ENCODE measurements around the gene GMPS. TPM values are rescaled to one million over a fixed set of nuclear protein-coding genes. Genes with fewer than 3 reads are reported as not detected.
A peak's percentile ranks its signal among the peaks of the same experiment; 100 is the strongest.

GMPS gene
- total and polyA plus RNA-seq, 2 of the 13 experiments (the other 11 are each of a cell fraction or from before 2014, with no cell fraction given): 29.6 to 85.5 TPM

DNA sequence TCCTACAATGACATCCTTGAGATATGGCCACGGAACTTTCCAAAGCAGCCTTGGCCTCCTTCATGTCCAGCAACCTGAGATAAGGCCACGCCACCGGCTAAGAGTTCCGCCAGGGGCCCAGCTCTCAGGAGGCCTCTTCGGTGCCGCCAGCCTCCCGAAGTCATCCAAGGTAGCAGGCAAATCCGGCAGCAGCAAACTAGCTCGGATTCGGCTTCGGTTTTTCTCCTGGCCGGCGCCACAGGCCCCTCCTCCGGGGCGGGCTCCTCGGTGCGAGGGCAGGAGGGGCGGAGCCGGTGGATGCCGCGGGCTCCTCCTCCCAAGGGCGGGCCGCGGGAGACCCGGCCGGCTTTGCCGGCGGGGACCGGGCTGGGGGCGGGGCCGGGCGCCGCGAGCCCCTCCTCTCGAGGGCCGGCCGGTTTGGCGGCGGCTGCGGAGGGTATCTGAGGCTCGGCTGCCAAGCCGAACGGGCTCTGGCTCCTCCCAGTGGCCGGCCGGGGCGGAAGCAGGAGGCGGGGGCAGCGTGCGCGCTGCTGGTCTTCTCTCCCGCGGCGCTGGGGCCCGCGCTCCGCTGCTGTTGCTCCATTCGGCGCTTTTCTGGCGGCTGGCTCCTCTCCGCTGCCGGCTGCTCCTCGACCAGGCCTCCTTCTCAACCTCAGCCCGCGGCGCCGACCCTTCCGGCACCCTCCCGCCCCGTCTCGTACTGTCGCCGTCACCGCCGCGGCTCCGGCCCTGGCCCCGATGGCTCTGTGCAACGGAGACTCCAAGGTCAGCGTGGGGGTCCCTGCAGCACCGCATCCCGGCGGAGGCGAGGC lies at the start of gene GMPS (continued):
- TF ChIP-seq, protein P1, sequence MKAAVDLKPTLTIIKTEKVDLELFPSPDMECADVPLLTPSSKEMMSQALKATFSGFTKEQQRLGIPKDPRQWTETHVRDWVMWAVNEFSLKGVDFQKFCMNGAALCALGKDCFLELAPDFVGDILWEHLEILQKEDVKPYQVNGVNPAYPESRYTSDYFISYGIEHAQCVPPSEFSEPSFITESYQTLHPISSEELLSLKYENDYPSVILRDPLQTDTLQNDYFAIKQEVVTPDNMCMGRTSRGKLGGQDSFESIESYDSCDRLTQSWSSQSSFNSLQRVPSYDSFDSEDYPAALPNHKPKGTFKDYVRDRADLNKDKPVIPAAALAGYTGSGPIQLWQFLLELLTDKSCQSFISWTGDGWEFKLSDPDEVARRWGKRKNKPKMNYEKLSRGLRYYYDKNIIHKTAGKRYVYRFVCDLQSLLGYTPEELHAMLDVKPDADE (CRISPR knock-in tag; IDR thresholded peaks at IDR 0.05): no peak
- no peak for TF ChIP-seq ZNF484 (CRISPR knock-in tag; IDR thresholded peaks at IDR 0.05; ENCODE audit: borderline replicate concordance, low read depth)
- no peak for TF ChIP-seq EZH2 (conservative IDR thresholded peaks at IDR 0.05; ENCODE audit: low read depth, low read length)
- no peak for TF ChIP-seq ZNF790 (CRISPR knock-in tag; IDR thresholded peaks at IDR 0.05; ENCODE audit: borderline replicate concordance)
- TF ChIP-seq TEAD3 (CRISPR knock-in tag; optimal IDR thresholded peaks at IDR 0.05; ENCODE audit: borderline replicate concordance): peak; percentile 30
- peak; percentile 66; the same call in 1 of the 2 replicates for TF ChIP-seq KAT7 (CRISPR knock-in tag; IDR thresholded peaks at IDR 0.05; ENCODE audit: borderline replicate concordance)
- no peak for TF ChIP-seq STAT5B (CRISPR knock-in tag; IDR thresholded peaks at IDR 0.05)
- peak; percentile 74; the same call in 1 of the 2 replicates for TF ChIP-seq ZNF761 (CRISPR knock-in tag; conservative IDR thresholded peaks at IDR 0.05)
- TF ChIP-seq, protein P2, sequence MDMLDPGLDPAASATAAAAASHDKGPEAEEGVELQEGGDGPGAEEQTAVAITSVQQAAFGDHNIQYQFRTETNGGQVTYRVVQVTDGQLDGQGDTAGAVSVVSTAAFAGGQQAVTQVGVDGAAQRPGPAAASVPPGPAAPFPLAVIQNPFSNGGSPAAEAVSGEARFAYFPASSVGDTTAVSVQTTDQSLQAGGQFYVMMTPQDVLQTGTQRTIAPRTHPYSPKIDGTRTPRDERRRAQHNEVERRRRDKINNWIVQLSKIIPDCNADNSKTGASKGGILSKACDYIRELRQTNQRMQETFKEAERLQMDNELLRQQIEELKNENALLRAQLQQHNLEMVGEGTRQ (IDR thresholded peaks at IDR 0.05; ENCODE audit: low read depth, low read length): no peak
- TF ChIP-seq, protein P2 (CRISPR knock-in tag; IDR thresholded peaks at IDR 0.05; ENCODE audit: borderline replicate concordance): no peak; the same call in 1 of the 2 replicates
- no peak for TF ChIP-seq CENPT (CRISPR knock-in tag; IDR thresholded peaks at IDR 0.05; ENCODE audit: low read depth)
- TF ChIP-seq MAFG (CRISPR knock-in tag; IDR thresholded peaks at IDR 0.05): no peak
- TF ChIP-seq ZNF747 (CRISPR knock-in tag; IDR thresholded peaks at IDR 0.05; ENCODE audit: borderline replicate concordance): 0 out of 2 replicates have a peak, but pooled peaks have one; percentile 31
- TF ChIP-seq SRSF4 (IDR thresholded peaks at IDR 0.05; ENCODE audit: low read depth, low read length, poor library complexity, severe bottlenecking): no peak
- no peak for TF ChIP-seq ZNF138 (CRISPR knock-in tag; IDR thresholded peaks at IDR 0.05; ENCODE audit: low read depth)
- TF ChIP-seq ZNF264 (CRISPR knock-in tag; IDR thresholded peaks at IDR 0.05): peak; percentile 22; the same call in 1 of the 2 replicates
- no peak for TF ChIP-seq ZNF780A (CRISPR knock-in tag; IDR thresholded peaks at IDR 0.05)
- peak; percentile 85 for TF ChIP-seq GABPB1 (CRISPR knock-in tag; IDR thresholded peaks at IDR 0.05)
- no peak for TF ChIP-seq ZNF20 (CRISPR knock-in tag; IDR thresholded peaks at IDR 0.05)
- TF ChIP-seq PAF1 (CRISPR knock-in tag; IDR thresholded peaks at IDR 0.05): no peak
- TF ChIP-seq CENPX (CRISPR knock-in tag; IDR thresholded peaks at IDR 0.05): no peak
- peak; percentile 91 for TF ChIP-seq ZFX (CRISPR knock-in tag; IDR thresholded peaks at IDR 0.05; ENCODE audit: low read depth)
- no peak for TF ChIP-seq SUZ12 (IDR thresholded peaks at IDR 0.05; ENCODE audit: low read depth, low read length)
- peak; percentile 31 for TF ChIP-seq IKZF4 (CRISPR knock-in tag; IDR thresholded peaks at IDR 0.05; ENCODE audit: borderline replicate concordance, low read depth, not compliant biosample characterization)
- no peak for TF ChIP-seq ZNF891 (CRISPR knock-in tag; IDR thresholded peaks at IDR 0.05)
